CD4-positive, alpha-beta T cell treated with Interleukin-10 for 1 hour (primary cell): ENCODE data around the gene NELFCD.

ENCODE experiments used
- DNase-seq: peaks from one replicate; pipeline ENCODE4 v3.0.0-alpha.2; 2020

NELFCD gene

DNA sequence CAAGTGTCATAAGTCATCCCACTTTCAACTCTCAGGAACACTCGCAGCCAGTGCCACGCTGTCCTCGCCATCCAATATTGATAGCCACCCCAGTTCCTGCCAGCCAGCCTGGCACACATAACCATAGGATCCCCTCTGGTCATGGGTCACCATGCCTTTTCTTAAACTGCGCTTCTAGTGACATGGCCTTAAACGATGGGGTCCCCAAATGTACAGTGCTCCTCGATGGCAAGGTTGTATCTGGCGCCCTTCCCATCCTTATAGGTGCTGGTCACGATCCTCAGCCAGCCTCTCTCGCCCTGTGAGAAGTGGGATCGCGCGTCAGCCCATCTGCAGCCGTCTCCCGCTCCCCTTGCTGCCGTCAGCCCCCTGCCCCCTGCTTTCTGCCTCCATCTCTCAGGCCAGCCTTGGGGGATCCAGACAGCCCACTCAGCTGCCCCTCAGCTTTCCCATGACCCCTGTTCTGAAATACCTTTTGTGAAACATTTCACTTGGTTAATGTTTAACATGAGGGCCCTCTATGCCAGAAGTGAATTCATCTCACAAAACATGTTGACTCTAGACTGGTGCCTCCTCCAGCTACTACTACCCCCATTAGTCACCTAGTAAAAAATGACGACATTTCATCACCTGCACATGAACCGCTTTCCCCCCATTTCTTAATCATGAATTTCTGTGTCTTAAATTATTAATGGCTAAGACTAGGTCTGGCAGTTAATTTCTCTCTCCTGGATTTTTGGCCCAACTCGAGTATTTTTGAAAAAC lies 14.6 kb downstream of the NELFCD start:
- no peak for DNase-seq

DNA sequence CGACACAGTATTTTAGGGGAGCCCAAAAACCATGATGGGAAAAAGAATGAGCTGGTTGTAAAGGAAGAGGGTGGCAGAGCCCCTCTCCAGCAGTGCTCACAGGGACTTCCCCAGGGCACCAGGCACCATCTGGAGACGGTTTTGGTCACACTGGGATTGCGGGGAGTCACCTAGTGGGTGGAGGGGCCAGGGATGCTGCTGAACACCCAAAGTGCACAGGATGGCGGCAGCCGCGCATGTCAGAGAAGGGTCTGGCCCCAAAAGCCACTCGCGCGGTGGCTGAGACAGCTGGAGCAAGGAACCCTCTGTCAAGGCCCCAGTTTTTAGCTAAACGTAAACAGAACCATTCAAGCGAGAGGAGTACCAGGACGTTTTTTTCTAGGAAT lies 15.2 kb downstream of the NELFCD start:
- DNase-seq: no peak

DNA sequence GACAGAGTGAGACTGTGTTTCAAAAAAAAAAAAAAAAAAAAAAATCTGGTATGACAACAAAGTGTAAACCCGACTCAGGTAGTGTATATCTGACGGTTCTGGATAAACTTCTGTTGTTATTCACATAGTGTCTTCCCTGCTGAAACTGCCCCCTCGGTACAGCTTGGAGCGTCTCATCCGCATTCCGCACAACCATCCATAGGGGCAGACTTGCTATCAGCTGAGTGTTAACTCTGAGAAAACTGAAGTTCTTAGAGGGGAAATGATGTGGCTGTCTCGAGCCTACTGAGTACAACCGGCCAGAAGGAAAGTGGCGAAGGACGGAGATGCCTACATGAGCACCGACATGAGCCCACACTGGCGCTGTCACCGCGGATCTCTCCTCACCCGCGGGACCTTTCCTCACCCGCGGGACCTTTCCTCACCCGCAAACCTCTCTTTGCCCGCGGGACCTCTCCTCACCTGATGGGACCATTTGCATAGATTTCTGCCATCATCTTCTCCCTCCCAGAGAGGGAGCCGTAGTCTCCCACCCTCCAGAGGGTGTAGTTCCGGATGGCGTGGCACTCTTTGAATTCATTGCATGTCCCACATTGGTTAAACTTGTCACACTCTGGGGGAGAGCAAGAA lies 16.2 kb downstream of the NELFCD start:
- DNase-seq: no peak

DNA sequence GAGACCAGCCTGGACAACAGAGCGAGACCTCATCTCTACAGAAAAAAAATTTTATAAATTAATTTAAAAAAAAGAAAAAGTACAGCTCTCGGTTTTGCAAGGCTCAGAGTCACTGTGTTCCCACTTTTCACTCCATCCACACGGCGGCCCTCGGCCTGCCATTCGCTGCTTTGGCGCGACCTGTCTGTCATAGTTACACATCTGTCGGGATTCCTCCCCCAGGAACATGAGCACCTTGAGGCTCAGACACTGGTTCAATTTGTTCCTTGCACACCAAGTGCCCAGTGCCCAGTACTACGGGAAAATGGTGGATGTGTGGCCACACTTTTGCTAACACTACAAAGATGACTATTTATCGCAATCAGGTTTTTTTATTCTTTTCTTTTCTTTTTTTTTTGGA lies 17.6 kb downstream of the NELFCD start:
- DNase-seq: no peak

DNA sequence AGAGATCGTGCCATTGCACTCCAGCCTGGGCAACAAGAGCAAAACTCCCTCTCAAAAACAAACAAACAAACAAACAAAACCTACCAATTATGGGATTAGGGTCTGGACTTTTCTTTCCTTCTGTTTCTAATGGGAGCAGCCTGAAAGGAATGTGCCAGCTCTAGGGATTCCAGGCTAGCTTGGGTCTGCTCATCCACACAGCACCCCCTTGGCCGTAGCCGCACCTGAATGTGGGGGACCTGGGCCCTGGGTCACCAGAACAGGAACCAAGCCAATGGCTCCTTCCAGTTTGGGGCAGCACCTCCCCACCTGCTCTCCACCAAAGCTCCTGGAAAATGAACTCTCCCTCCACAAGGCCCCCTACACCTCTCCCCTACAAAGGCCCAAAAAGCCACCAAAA lies 19.3 kb downstream of the NELFCD start:
- no peak for DNase-seq

DNA sequence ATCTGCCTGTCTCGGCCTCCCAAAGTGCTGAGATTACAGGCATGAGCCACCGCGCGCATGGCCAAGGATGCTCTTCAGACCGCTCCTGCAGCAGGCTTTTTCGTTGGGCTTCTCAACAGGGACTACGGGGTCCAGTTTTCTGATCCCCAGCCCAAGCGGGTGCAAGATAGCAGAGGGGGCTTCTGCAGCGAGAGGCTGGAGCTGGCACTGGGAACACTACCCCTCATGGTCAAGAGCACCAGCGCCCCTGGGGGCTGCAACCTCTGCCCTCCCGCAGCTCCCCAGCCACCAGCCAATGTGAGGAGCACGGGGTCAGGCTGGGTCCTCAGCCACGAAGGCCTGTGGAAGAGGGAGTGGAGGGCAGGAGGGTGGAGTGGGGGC lies 20.0 kb downstream of the NELFCD start:
- no peak for DNase-seq

DNA sequence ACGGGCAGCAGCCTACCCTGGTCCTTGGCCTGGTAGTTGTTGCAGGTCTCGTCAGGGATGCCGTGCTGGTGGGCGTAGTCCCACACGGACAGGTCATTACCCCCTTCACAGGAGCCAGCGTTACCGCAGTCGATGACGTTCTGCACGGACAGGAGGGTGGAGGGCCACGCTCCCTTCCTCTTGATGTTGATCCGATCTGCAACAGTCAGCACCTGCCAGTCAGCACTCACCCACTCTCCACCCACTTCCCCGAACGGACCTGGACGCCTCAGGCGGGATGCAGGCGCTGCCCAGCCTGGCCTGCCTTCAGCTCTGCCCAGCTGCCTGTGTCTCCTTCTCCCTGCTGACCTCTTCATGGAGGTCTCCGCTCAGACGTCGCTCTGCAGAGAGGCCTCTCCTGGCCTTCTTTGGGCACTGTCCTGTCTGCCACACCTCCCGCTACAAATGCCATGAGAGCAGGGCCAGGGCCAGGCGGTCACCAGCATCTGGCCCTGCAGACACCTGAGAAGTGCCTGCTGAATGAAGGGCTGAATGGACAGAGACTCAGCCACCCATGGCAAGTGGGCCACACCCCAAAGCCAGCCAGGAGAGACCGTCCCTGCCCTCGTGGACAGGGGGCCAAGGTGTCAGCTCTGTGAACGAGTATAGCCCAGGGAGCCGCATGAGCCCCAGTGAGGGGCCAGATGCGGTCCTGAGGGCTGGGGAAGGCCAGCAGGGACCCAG lies 20.6 kb downstream of the NELFCD start:
- no peak for DNase-seq

DNA sequence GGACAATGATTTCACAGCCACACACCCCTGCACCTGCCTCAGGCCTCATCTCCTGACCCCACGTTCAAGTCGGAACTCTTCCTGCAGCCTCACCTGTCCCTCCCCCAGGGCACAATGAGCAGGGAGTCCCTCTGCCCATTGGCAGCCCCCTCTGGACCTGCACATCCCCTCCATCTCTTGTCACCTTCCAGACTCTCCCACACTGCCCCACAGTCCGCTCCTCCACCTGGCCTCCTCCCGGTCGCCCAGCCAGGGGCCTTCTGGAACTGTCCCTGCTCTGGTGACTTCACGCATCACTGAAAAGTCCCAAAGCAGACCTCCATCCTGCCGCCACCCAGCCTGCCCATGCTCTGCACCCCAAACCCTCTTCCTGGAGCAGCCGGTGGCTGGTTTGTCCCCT lies 21.3 kb downstream of the NELFCD start:
- DNase-seq: no peak

DNA sequence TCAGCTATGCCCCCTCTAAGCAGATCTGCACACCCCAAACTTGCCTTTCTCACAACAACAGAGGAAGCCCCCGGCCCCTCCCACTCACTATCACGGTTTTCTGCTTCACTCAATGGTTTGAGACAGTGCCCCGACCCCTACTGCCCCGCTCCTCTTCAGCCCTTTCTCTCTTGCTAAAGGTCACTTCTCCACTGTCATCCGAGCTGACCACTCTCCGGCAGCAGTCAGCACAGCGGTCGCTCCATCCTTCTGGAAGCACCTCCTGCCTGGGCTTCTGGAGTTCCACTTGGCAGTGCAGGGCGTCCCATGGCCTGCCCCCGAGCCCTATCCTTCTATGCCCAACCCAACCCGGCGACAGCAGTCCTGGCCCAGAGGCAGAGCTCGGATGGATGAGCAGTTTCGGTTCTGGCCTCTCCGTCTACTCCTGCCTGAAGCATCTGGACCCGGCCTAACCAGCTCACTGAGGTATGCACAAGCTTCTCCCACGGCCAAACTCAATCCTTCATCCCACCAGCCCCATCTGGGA lies 21.9 kb downstream of the NELFCD start:
- no peak for DNase-seq

DNA sequence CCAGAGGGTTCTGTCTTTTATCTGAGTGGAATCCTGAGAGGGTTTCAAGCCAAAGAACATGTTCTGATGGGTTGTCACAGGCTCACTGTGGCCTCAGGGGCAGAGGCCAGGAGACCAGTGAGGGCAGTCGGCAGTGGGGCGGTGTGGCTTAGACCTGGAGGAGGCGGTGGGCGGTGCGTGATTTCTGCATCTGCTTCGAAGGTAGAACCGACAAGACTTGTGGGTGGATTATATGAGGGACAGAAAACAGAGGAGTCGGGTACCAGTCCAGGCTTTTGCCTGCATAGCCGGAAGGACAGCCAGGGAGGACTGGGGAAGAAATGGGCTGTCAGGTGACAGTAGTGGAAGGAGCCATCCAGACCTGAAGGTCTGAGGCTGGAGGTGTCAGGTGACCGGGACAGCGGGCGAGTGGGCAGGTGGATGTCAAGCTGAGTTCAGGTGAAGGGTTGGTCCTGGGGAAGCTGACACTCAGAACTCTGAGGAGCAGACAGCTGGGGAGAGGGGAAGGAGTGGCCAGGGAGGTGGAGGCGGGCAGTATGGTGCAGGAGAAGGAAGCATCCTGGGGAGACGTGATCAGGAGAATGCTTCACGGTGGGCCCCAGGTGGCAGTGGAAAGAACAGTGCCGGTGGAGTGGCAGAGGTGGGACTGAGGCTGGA lies 22.9 kb downstream of the NELFCD start:
- DNase-seq: no peak

DNA sequence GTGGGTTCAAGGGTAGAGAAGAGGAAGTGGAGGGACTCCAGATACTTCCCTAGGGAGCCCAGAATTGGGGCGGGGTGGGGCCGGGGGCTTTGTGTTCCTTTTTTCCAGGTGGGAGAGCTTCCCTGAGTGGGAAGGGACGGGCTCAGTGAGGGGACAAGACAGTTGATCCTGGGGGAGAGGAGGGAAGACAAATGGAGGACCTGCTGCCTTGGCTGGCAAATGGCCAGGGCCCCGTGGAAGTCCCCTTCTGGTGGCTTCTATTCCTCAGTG lies 23.4 kb downstream of the NELFCD start:
- peak; percentile 65 for DNase-seq

DNA sequence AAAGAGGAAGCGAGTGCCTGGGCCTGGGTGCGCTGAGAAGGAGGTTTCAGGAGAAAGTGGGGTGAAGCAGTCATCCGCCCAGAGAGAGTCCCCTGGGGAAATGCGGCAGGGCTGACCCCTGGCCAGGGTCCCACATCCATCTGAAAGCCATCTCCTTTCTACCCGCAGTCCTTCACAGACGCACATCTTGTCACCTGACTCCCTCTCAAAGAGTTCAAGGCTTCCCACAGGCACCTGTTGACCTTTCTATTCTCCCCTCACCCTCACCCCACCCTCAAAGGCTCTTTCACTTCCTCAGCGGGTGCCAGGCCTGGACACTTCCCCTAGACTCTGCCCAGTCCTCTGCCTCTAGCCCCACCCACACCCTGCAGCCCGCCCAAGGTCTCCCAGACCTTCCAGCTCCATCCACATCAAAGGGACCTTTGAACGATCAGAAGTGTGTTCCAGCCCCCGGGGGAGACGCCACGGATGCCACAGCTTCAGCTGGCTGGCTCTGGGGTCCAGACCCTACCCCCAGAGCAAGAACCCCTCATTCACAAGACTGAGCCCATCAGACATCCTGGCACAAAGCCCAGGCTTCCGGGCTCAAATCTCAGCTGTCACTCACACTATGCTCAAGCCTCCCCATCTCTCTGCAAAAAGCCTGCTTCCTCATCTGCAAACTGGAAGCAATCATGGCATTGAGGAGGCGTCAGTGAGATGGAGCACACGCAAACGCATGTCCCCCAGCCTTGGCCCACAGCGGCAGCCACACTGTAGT lies 23.9 kb downstream of the NELFCD start:
- peak; percentile 52 for DNase-seq

DNA sequence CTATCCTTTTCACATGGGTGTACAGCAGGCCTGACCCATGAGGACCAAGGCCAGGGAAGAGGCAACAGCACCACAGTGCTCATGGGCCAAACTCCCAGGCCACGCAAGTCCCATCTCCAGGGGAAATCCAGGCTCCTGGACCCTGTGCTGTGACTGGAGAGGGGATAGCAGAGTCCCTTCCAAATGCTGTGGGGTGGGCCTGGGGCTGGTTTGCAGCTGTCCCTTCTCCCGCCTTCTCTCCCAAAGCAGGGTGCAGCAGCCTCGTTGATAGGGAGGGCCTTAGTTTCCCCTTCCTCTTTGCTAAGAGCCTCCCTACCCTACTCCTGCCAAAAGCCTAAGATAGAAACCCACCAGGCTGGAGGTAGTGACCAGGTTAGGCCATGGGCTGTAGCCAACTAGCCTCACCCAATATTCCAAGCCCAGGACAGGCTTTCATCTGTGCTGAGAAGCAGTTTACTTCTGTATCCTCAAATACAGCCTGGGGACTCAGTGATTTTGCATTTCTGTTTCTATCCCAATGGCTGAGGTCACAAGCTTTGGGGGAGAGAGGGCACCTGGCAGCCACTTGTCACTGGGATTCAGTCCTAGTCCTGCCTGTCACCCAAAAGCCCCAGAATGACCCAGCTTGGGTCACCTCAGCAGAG lies 24.6 kb downstream of the NELFCD start:
- DNase-seq: no peak

DNA sequence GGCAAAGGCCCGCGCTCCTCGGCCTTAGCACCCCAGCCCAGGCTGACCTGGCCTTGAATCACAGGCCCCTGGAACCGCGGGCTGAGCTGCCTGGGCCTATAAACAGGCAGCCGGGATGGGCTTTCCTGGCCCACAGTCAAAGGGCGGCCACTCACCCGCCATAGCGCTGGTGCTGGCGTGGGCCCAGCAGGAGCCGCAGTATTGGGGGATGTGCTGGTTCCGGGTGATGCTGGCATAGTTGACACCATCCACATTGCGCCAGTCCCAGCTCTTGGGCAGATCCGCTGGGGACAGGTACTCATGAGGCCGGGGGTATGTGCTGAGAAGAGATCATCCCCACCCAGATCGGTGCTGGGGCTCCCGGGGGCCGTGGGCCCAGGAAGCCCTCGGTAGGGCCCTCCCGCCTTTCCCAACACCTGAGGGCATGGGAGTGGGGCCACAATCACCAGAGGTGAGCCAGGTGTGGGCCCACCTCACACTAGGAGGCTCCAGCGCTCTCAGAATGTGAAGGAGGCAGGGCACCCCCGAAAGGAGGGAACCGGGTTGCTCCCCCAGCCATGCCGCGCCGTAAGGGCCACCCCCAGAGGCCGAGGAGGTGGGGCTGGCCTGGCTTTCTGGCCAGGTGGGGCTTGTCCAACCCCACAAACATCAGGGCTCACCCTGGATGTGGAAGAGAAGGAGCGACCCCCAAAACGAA lies 25.3 kb downstream of the NELFCD start:
- DNase-seq: no peak

DNA sequence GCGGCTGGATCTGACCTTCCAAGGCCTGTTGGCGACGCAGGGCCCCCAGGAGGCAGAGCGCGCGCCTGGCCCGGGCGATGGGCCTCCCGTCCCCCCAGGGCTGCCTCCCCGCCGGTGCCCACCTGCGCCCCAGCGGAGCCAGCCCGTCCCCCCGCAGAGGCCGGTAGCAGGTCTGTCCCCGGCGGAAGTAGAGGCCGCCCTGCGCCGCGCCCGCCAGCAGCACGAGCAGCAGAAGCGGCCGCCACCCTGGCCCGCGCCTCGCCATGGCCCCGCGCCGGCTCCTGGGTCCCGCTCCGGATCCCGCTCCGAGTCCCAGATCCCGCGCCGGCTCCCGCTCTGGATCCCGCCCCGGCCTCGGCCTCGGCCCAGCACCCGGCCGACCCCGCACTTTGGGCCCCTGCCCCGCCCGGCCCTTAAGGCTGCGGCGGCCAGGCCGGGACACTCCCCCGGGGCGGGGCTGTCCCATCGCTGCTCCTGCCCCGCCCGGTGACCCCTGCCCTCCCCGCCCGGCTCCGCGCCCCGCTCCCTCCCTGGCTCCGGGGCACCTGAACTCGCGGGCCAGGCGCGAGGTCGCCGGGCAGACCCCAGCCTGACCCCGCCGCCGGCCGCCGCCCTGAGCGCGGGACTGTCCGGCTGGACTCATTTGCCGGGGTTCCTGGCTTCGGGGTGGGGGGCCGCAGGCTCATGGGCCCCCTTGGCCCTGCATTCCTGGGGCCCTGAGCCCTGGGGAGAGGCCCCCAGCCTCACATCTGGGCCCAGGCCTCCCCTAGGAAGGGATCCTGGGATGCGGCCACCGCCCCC lies 26.0 kb downstream of the NELFCD start, which contains the start of gene CTSZ:
TSS of gene CTSZ (minus strand) at position 391 of the 801 bp plus-strand sequence. CDS start at position 265, 126 bp downstream.
- DNase-seq: peak; percentile 45

DNA sequence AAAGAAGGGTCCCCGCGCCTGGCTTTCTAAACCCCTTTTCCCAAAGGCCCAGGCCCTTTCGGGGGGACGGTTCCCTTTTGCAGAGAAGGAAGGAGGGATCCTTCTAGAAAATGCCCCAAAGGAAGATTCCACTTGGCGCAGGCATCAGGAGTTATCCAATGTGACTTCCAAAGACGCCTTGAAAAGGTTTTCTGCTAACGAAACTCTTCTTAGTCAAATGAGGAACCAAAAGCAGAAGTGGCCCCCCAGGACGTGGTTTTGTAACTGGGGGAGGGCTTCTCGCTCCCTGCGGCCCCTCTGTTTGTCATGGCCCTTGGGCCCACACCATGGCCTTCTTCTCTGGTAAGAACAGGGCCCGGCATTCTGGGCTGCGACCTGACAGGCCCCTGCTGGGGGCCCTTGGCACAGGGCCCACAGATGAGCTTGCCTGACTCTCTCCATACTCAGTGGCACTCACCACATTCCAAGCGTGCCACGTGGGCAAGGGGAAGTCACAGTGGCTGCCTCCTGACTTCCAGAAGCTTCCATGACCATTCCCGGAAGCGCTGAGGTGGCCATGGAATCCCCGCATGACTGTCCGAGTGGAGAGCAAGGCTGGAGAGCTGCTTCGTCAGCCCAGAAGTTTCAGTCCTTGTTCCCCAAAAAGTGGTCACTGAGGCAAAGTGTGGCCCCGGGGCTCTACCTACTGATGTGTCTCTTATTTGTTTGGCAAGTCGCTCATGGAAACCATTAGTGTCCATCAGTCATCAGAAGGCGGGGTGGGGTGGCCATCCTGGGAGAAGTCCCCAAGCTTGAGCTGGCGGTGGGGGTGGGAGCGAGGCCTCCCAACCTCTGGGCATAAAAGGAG lies 26.8 kb downstream of the NELFCD start:
- DNase-seq: peak; percentile 27

DNA sequence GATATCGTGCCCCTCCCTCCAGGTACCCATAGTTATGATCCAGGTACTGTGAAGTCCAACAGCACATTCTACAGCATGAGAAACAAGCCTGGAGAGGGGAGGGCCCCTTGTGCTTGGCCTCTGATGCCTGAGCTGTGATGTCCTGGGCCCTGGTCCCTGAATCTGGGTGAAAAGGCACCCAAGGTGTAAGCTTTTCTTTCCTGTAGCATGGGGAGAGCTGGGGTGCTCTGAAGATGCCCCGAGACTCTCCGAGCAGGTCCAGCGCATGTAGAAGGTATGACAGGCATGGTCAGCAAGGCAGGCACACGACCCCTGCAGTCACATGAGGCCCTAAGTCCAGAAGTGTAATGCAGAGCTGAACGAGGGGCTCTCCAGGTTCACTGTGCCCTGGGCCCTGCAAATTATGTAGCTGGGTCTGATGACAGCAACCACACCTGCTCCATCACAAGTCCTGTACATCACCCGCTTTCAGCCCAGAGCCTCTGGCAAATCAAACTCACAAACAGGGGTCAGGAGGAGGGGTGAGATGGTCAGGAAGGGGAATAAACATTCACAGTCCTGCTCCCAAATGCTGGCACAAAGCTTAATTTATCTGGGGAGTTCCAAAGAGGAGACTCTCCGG lies 27.8 kb downstream of the NELFCD start:
- DNase-seq: no peak

DNA sequence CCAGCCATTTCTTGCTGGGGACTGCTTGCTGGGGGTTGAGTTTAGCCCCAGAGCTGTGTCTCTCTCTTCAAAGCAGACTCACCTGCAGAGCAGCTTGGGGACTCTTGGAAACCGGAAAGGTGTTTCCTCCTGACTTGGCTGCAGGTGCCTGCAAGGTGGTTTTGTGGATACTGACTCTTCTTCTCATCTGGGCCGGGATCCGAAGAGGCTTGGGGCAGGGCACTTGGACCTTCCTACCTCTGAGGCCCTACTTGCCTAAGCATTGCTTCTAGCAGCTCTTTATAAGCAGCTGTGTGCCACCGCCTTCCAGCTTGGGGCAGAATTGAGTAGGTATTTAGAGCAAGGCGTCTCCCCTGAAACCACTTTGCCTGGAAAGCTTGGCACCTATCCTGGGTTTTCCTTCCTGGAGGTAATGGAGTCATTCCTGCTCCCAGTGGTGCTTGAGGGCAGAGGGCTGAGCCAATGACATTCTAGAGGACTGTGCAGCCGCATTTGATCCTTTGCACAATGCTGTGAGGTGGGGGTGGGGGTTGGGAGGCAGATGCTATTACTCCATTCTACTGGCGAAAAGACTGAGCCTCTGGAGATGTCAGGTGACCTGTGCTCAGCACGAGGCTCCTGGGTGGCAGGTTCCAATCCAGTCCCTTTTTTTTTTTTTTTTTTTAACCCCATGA lies 29.4 kb downstream of the NELFCD start:
- DNase-seq: no peak
